ENCODE data around the gene SYNDIG1L. TPM values are rescaled to one million over a fixed set of nuclear protein-coding genes. Genes with fewer than 3 reads are reported as not detected.

SYNDIG1L gene
- total RNA-seq, 2 donors from 2014 or later, result 0.09 to 0.34 TPM

DNA sequence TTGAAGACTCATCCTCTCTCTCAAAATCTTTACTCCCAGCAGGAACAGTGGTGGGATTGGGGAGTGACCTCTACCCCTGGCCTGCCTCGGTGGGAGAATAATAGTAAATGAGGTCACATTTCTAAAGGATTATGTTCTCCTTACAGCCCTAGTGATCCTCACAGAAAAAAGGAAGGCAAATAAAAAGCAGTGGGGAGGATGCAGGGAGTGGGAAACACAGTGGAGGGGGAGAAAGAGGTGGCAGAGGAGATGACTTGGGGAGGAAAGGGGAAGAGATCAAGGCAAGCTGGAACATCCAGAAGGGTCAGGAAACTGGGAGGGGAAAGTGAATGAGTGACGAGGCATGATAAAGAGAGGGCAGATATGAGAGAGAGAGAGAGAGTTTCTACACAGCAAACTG is 8.3 kb upstream of the SYNDIG1L start:
- no peaks in the 10 kb centered on the region for H3K36me3 ChIP-seq
- no peaks in the 10 kb centered on the region for H3K4me1 ChIP-seq (replicated peaks)
- no peak overlapping the region for H3K4me3 ChIP-seq
- no peak for TF ChIP-seq POLR2A (IDR thresholded peaks at IDR 0.05)
- TF ChIP-seq, protein P1, sequence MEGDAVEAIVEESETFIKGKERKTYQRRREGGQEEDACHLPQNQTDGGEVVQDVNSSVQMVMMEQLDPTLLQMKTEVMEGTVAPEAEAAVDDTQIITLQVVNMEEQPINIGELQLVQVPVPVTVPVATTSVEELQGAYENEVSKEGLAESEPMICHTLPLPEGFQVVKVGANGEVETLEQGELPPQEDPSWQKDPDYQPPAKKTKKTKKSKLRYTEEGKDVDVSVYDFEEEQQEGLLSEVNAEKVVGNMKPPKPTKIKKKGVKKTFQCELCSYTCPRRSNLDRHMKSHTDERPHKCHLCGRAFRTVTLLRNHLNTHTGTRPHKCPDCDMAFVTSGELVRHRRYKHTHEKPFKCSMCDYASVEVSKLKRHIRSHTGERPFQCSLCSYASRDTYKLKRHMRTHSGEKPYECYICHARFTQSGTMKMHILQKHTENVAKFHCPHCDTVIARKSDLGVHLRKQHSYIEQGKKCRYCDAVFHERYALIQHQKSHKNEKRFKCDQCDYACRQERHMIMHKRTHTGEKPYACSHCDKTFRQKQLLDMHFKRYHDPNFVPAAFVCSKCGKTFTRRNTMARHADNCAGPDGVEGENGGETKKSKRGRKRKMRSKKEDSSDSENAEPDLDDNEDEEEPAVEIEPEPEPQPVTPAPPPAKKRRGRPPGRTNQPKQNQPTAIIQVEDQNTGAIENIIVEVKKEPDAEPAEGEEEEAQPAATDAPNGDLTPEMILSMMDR (IDR thresholded peaks at IDR 0.05), result no peak
- no peak for TF ChIP-seq POLR2AphosphoS5 (IDR thresholded peaks at IDR 0.05)
- no peak overlapping the region for H3K27ac ChIP-seq
- DNase-seq (ENCODE audit: low spot score), result no peak
- H3K27me3 ChIP-seq (replicated peaks; ENCODE audit: insufficient read depth), result no peaks in the 10 kb centered on the region
- intact Hi-C loops (cut with DNase I), result no loop called here
- H3K9me3 ChIP-seq, result no peaks in the 10 kb centered on the region
- 24% methylated on average over 2 of the region's 2 CpGs for WGBS

DNA sequence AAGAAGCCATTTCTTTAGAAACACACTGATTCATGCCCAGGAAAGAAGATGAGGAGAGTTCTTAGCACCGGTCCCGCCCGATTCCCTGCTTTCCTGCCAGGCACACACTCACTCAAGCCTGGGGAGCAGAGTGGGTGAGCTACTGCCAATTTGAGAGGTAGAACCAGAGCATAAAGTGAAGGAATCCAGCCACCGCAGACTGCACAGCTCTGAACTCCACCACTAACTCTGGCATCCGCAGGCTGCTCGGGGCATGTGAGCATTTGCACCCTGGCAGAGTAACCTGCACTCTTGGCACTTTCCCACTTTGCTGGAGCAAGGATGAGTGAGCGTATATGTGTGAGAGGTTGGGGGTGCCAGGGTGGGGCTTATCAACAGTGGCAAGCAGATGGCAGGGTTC is 4.0 kb upstream of the SYNDIG1L start:
- no peak for DNase-seq (ENCODE audit: low spot score)
- no peaks in the 10 kb centered on the region for H3K9me3 ChIP-seq
- no peak overlapping the region for H3K4me3 ChIP-seq
- no peaks in the 10 kb centered on the region for H3K4me1 ChIP-seq (replicated peaks)
- WGBS, result 91% methylated on average over 7 of the region's 7 CpGs
- no peaks in the 10 kb centered on the region for H3K36me3 ChIP-seq
- H3K27ac ChIP-seq, result no peak overlapping the region
- H3K27me3 ChIP-seq (replicated peaks; ENCODE audit: insufficient read depth), result no peaks in the 10 kb centered on the region
- TF ChIP-seq POLR2AphosphoS5 (IDR thresholded peaks at IDR 0.05), result no peak
- TF ChIP-seq, protein P1 (IDR thresholded peaks at IDR 0.05), result no peak
- no peak for TF ChIP-seq POLR2A (IDR thresholded peaks at IDR 0.05)
- intact Hi-C loops (cut with DNase I), result no loop called here

GRCh38 chr14:74429221-74429691 is 3.2 kb upstream of the SYNDIG1L start:
- WGBS, result 44% methylated on average over 4 of the region's 4 CpGs
- H3K4me3 ChIP-seq, result no peak overlapping the region
- no peak for TF ChIP-seq POLR2AphosphoS5 (IDR thresholded peaks at IDR 0.05)
- TF ChIP-seq POLR2A (IDR thresholded peaks at IDR 0.05), result no peak
- TF ChIP-seq, protein P1 (IDR thresholded peaks at IDR 0.05), result no peak
- H3K9me3 ChIP-seq, result no peaks in the 10 kb centered on the region
- intact Hi-C loops (cut with DNase I), result no loop called here
- H3K4me1 ChIP-seq (replicated peaks), result no peaks in the 10 kb centered on the region
- no peak overlapping the region for H3K27ac ChIP-seq
- H3K36me3 ChIP-seq, result no peaks in the 10 kb centered on the region
- DNase-seq (ENCODE audit: low spot score), result no peak
- H3K27me3 ChIP-seq (replicated peaks; ENCODE audit: insufficient read depth), result no peaks in the 10 kb centered on the region

GRCh38 chr14:74427651-74428050 is 1.6 kb upstream of the SYNDIG1L start:
- no peak for DNase-seq (ENCODE audit: low spot score)
- no peaks in the 10 kb centered on the region for H3K9me3 ChIP-seq
- 68% methylated on average over 1 of the region's 1 CpG for WGBS
- H3K27me3 ChIP-seq (replicated peaks; ENCODE audit: insufficient read depth), result no peaks in the 10 kb centered on the region
- H3K4me3 ChIP-seq, result no peak overlapping the region
- H3K36me3 ChIP-seq, result no peaks in the 10 kb centered on the region
- intact Hi-C loops (cut with DNase I), result no loop called here
- no peak for TF ChIP-seq POLR2A (IDR thresholded peaks at IDR 0.05)
- TF ChIP-seq POLR2AphosphoS5 (IDR thresholded peaks at IDR 0.05), result no peak
- TF ChIP-seq, protein P1 (IDR thresholded peaks at IDR 0.05), result no peak
- no peaks in the 10 kb centered on the region for H3K4me1 ChIP-seq (replicated peaks)
- no peak overlapping the region for H3K27ac ChIP-seq

- H3K9me3 ChIP-seq, result no peaks in the 10 kb centered on the region
- no peaks in the 10 kb centered on the region for H3K4me1 ChIP-seq (replicated peaks)
- H3K4me3 ChIP-seq, result peak overlapping the region in 1 of 2 donors; percentile 5
- no peaks in the 10 kb centered on the region for H3K27me3 ChIP-seq (replicated peaks; ENCODE audit: insufficient read depth)
- DNase-seq (ENCODE audit: low spot score), result no peak
- TF ChIP-seq POLR2A (IDR thresholded peaks at IDR 0.05), result no peak
- TF ChIP-seq, protein P1 (IDR thresholded peaks at IDR 0.05), result no peak
- no peak for TF ChIP-seq POLR2AphosphoS5 (IDR thresholded peaks at IDR 0.05)
- intact Hi-C loops (cut with DNase I), result no loop called here
- H3K27ac ChIP-seq, result no peak overlapping the region
- no peaks in the 10 kb centered on the region for H3K36me3 ChIP-seq
- 8% methylated on average over 32 of the region's 66 CpGs for WGBS
Measured at GRCh38 chr14:74425525-74426201, 347 bp downstream of the SYNDIG1L start.

Measured in prostate gland (tissue), 2 donors.